ENCODE results near the gene RANBP10. TPM values are rescaled to one million over a fixed set of nuclear protein-coding genes. Genes with fewer than 3 reads are reported as not detected.

The RANBP10 gene
- total and polyA plus RNA-seq, 2 of the 13 experiments (the other 11 are each of a cell fraction or from before 2014, with no cell fraction given): 9.2 to 22.7 TPM

GRCh38 chr16:67846320-67847063 is 40.1 kb upstream of the RANBP10 start, which contains the start of gene NUTF2 (continued):
- peak; percentile 58; the same call in 1 of the 2 replicates for TF ChIP-seq ZNF609 (CRISPR knock-in tag; IDR thresholded peaks at IDR 0.05; ENCODE audit: borderline replicate concordance)
- TF ChIP-seq HOXA7 (CRISPR knock-in tag; IDR thresholded peaks at IDR 0.05): no peak
- peak; percentile 97 for TF ChIP-seq ZNF740 (CRISPR knock-in tag; IDR thresholded peaks at IDR 0.05)
- TF ChIP-seq KLF13 (CRISPR knock-in tag; IDR thresholded peaks at IDR 0.05): peak; percentile 67; the same call in 1 of the 2 replicates
- TF ChIP-seq TAF15 (IDR thresholded peaks at IDR 0.05; ENCODE audit: low read depth, low read length, poor library complexity, severe bottlenecking): peak; percentile 37
- TF ChIP-seq E2F1 (CRISPR knock-in tag; IDR thresholded peaks at IDR 0.05): peak; percentile 97
- peak; percentile 100 for TF ChIP-seq ZNF770 (CRISPR knock-in tag; IDR thresholded peaks at IDR 0.05)
- peak; percentile 99 for TF ChIP-seq PCBP1 (IDR thresholded peaks at IDR 0.05; ENCODE audit: borderline replicate concordance, low read depth, low read length)
- peak; percentile 65; the same call in 1 of the 2 replicates for TF ChIP-seq JUND (CRISPR knock-in tag; IDR thresholded peaks at IDR 0.05)
- TF ChIP-seq ZNF142 (CRISPR knock-in tag; IDR thresholded peaks at IDR 0.05): peak; percentile 64
- TF ChIP-seq ZNF563 (CRISPR knock-in tag; IDR thresholded peaks at IDR 0.05): peak; percentile 28; the same call in 1 of the 2 replicates
- TF ChIP-seq FOXC1 (CRISPR knock-in tag; IDR thresholded peaks at IDR 0.05; ENCODE audit: borderline replicate concordance): peak; percentile 31; the same call in 1 of the 2 replicates

Data from HepG2 (cell line).